Measurements from ENCODE around the gene PI4K2A. TPM values are rescaled to one million over a fixed set of nuclear protein-coding genes. Genes with fewer than 3 reads are reported as not detected.

PI4K2A gene
- total and polyA plus RNA-seq, 2 of the 4 experiments (the other 2 are of a cell fraction): 15.8 to 27.3 TPM

DNA sequence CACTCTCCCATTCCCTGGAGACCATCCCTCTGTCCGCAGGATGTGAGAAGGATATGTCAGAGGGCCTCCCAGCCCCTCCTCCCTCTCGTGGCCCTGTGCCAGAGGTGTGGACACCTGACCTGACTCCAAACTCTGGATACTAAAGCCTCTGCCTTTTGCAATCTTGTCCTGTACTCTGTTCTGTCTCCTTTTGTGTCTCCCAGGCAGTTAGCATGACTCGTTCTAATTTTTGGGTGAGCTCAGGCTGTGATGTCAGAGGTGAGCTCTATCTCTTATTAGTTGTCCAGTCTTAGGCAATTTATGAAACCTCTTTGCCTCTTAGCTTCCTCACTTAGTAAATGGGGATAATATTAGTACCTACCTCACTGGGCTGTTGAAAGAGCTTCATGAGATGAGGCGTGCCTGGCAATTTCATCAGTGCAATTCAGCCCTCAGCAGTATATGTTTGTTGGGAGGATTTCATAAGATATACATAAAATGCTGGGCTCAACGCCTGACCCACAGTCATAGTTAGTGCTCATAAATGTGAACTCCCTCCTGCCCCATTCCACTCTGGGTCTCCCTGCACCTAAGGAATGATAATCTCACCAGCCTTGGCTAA, 84.0 kb downstream of the PI4K2A start:
- Histone ChIP-seq H3K27me3 (ENCODE audit: control insufficient read depth, insufficient read depth, low read length) (no peaks in the 10 kb centered on the region), H3K4ac (ENCODE audit: low read depth, low read length) (no peak overlapping the region; the same call in 1 of the 2 replicates), H3K79me1 (ENCODE audit: low read depth in 1 of 2, low read length in 2 of 2) (peaks cover 0 to 16% of the 10 kb centered on the region in 2 experiments; a peak in 3 of 4 replicates), H4K5ac (ENCODE audit: low read depth, low read length) (no peak overlapping the region), H4K20me1 (ENCODE audit: insufficient read depth, low read length) (peaks cover 3% of the 10 kb centered on the region; the same call in 1 of the 2 replicates), H2AK9ac (replicated peaks; ENCODE audit: low read depth, low read length, poor library complexity) (no peak overlapping the region), H3K36me3 (ENCODE audit: control insufficient read depth, insufficient read depth, low read length) (peaks cover 2% of the 10 kb centered on the region; the same call in 1 of the 2 replicates), H2BK15ac (ENCODE audit: low read depth, low read length) (no peak overlapping the region), H3K27ac (ENCODE audit: insufficient read depth, low read length) (no peak overlapping the region), H3K4me3 (ENCODE audit: insufficient read depth, low read depth, low read length) (no peak overlapping the region), H3K4me1 (ENCODE audit: control insufficient read depth, insufficient read depth, low read length) (peaks cover 8% of the 10 kb centered on the region), H4K8ac (ENCODE audit: low read depth in 2 of 2, low read length in 2 of 2) (no peak overlapping the region), H3K4me2 (ENCODE audit: low read depth, low read length) (no peak overlapping the region), H3K23ac (ENCODE audit: low read depth, low read length) (no peak overlapping the region), H4K91ac (ENCODE audit: insufficient read depth, low read depth, low read length) (no peak overlapping the region), H2BK20ac (ENCODE audit: low read depth, low read length) (no peak overlapping the region), H2AFZ (replicated peaks; ENCODE audit: low read length, poor library complexity) (no peak overlapping the region), H3K18ac (ENCODE audit: low read depth, low read length) (no peak overlapping the region), H2BK5ac (ENCODE audit: low read depth, low read length, poor library complexity, severe bottlenecking) (no peak overlapping the region), H3K9me1 (ENCODE audit: insufficient read depth, low read length) (0 out of 2 replicates have a peak, but pooled peaks cover 3% of the 10 kb centered on the region), H3K9ac (ENCODE audit: low read depth, low read length) (no peak overlapping the region), H3K9me3 (ENCODE audit: control insufficient read depth, insufficient read depth, low read length) (no peaks in the 10 kb centered on the region), H2AK5ac (ENCODE audit: low read depth, low read length) (no peak overlapping the region), H3K56ac (ENCODE audit: extremely low read depth, insufficient read depth, low read length) (no peak overlapping the region), H2BK120ac (ENCODE audit: low read depth, low read length) (no peak overlapping the region), H3K14ac (replicated peaks; ENCODE audit: low read depth, low read length) (no peak overlapping the region)
- peak; percentile 59 for ATAC-seq (ENCODE audit: low read depth)
- DNase-seq: peak; percentile 80
- BruUV-seq (replicated peaks): no TSS peak
- in situ Hi-C loops (cut with MboI; ENCODE audit: low sequenced_read_pairs): no loop called here
- intact Hi-C loops (cut with micrococcal nuclease): no loop called here
- POLR2A ChIA-PET (ENCODE audit: unreplicated experiment): interaction anchor here (0.6 kb wide), 2 partner anchors 15 to 25 kb away, joined by 3 to 6 read pairs; no protein-coding TSS in a partner anchor
- WGBS, 2 experiments (ENCODE audit: extremely low coverage in 2 of 2, insufficient read length in 1 of 2): no CpG with 5 or more reads among the region's 5 CpGs
- CTCF ChIA-PET: interaction anchor here (0.7 to 2.1 kb wide), 3 partner anchors 15 to 152 kb away, joined by 3 to 9 read pairs (median 3); partner anchors contain the start of gene ANKRD2
- dilution Hi-C loops (cut with HindIII; ENCODE audit: low sequenced_read_pairs, unreplicated experiment): no loop called here
- TF ChIP-seq MXI1 (IDR thresholded peaks at IDR 0.05; ENCODE audit: borderline replicate concordance, low read depth, low read length): no peak
- peak; percentile 85 for TF ChIP-seq CEBPB (IDR thresholded peaks at IDR 0.05; ENCODE audit: low read depth, low read length)
- no peak for TF ChIP-seq SMC3 (IDR thresholded peaks at IDR 0.05; ENCODE audit: low read depth, low read length)
- no peak for TF ChIP-seq MAFK (IDR thresholded peaks at IDR 0.05; ENCODE audit: low read depth, low read length)
- no peak for TF ChIP-seq MAZ (IDR thresholded peaks at IDR 0.05; ENCODE audit: borderline replicate concordance, low read depth, low read length)
- no peak for TF ChIP-seq POLR2A (IDR thresholded peaks at IDR 0.05; ENCODE audit: low read depth, low read length)
- TF ChIP-seq NFE2L2 (IDR thresholded peaks at IDR 0.05; ENCODE audit: low read depth, low read length): peak; percentile 21; the same call in 1 of the 2 replicates
- TF ChIP-seq, protein P1, sequence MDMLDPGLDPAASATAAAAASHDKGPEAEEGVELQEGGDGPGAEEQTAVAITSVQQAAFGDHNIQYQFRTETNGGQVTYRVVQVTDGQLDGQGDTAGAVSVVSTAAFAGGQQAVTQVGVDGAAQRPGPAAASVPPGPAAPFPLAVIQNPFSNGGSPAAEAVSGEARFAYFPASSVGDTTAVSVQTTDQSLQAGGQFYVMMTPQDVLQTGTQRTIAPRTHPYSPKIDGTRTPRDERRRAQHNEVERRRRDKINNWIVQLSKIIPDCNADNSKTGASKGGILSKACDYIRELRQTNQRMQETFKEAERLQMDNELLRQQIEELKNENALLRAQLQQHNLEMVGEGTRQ (IDR thresholded peaks at IDR 0.05; ENCODE audit: low read depth, low read length): 0 out of 2 replicates have a peak, but pooled peaks have one; percentile 30
- TF ChIP-seq BHLHE40 (IDR thresholded peaks at IDR 0.05; ENCODE audit: low read depth, low read length): no peak
- TF ChIP-seq, protein P2, sequence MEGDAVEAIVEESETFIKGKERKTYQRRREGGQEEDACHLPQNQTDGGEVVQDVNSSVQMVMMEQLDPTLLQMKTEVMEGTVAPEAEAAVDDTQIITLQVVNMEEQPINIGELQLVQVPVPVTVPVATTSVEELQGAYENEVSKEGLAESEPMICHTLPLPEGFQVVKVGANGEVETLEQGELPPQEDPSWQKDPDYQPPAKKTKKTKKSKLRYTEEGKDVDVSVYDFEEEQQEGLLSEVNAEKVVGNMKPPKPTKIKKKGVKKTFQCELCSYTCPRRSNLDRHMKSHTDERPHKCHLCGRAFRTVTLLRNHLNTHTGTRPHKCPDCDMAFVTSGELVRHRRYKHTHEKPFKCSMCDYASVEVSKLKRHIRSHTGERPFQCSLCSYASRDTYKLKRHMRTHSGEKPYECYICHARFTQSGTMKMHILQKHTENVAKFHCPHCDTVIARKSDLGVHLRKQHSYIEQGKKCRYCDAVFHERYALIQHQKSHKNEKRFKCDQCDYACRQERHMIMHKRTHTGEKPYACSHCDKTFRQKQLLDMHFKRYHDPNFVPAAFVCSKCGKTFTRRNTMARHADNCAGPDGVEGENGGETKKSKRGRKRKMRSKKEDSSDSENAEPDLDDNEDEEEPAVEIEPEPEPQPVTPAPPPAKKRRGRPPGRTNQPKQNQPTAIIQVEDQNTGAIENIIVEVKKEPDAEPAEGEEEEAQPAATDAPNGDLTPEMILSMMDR (conservative IDR thresholded peaks at IDR 0.05; ENCODE audit: low read depth, low read length): no peak
- no peak for TF ChIP-seq CHD1 (IDR thresholded peaks at IDR 0.05; ENCODE audit: low read depth, low read length)
- TF ChIP-seq RCOR1 (IDR thresholded peaks at IDR 0.05; ENCODE audit: insufficient replicate concordance, low read length): no peak
- no peak for TF ChIP-seq RAD21 (IDR thresholded peaks at IDR 0.05; ENCODE audit: low read length)
- peak; percentile 13; the same call in 1 of the 2 replicates for TF ChIP-seq FOS (IDR thresholded peaks at IDR 0.05; ENCODE audit: low read depth, low read length)
- no peak for TF ChIP-seq RFX5 (IDR thresholded peaks at IDR 0.05; ENCODE audit: low read depth, low read length)
